ES-I3 (cell line): Measurements from ENCODE around the gene EMC10.
A peak's percentile ranks its signal among the peaks of the same experiment; 100 is the strongest.
"Not testable (repeated sequence)": the region's sequence is repeated elsewhere in the genome, so short reads cannot be mapped to it uniquely, and the experiment has no call there.

Experiments
- H3K36me3 ChIP-seq: 2 replicates; pipeline ENCODE4 v1.6.1; 2013; ENCODE audit warnings: mild to moderate bottlenecking, low read length, control low read depth, moderate library complexity; ENCODE audit not compliant: insufficient read depth
- H3K4me1 ChIP-seq: 2 replicates; pipeline ENCODE4 v1.6.1; 2013; ENCODE audit warnings: mild to moderate bottlenecking, control low read depth, low read length; ENCODE audit not compliant: insufficient read depth
- H3K9ac ChIP-seq: 2 replicates; pipeline ENCODE4 v1.6.1; 2013; ENCODE audit warnings: low read depth, mild to moderate bottlenecking, low read length, moderate library complexity
- H3K9me3 ChIP-seq: 2 replicates; pipeline ENCODE4 v1.6.1; 2013; ENCODE audit warnings: mild to moderate bottlenecking, low read length, moderate library complexity; ENCODE audit not compliant: control insufficient read depth, insufficient read depth

The EMC10 gene

DNA sequence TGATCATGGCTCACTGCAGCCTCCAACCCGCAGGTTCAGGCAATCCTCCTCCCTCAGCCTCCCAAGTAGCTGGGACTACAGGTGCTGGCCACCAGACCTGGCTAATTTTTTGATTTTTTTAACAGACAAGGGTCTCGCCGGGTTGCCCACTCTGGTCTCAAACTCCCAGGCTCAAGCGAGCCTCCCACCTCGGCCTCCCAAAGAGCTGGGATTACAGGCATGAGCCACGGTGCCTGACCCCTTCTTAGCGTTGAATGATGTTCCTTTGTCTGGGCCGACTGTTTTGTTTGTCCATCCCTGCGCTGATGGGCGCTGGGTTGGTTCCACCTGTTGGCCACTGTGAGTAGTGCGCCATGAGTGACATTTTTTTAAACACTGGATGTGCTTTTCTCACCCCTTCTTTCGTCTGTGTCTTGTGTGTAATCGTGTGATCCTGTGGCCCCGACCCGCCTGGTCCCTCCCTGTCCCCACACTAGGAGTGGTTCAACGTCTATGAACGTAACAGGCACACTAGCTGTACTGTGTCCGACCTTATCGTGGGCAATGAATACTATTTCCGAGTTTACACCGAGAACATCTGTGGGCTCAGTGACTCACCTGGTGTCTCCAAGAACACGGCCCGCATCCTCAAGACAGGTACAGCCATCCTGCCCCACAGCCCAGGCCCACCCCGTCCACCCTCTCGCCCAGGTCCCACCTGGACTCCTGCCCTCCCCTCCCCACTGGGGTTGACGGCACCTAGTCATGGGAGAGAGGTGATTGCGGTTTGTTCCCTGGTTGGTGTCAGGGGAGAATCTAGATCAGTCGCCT lies 15.0 kb upstream of the EMC10 start:
- Histone ChIP-seq H3K9ac (no peak overlapping the region; the same call in 1 of the 2 replicates), H3K9me3 (no peaks in the 10 kb centered on the region), H3K4me1 (peaks cover 4% of the 10 kb centered on the region; the same call in 1 of the 2 replicates), H3K36me3 (no peaks in the 10 kb centered on the region)

DNA sequence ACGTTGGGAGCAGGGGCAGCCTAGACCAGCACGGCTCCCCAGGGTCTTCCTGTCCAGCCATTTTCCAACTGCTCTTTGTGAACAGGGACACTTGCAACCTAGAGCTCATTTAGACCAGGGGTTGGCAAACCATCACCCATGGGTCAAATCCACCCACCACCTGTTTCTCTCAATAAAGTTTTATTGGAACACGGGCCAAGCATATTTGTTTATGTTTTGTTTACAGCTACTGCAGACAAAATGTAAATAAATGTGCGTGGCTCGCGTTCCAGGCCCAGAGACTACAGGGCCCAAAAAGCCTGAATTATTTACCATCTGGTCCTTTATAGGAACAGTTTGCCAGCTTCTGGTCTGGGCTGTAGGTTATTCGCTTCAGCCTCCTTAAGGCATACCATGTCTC lies 13.3 kb upstream of the EMC10 start:
- Histone ChIP-seq H3K9me3 (no peaks in the 10 kb centered on the region), H3K4me1 (peaks cover 11% of the 10 kb centered on the region; the same call in 1 of the 2 replicates), H3K9ac (no peak overlapping the region), H3K36me3 (no peaks in the 10 kb centered on the region)

DNA sequence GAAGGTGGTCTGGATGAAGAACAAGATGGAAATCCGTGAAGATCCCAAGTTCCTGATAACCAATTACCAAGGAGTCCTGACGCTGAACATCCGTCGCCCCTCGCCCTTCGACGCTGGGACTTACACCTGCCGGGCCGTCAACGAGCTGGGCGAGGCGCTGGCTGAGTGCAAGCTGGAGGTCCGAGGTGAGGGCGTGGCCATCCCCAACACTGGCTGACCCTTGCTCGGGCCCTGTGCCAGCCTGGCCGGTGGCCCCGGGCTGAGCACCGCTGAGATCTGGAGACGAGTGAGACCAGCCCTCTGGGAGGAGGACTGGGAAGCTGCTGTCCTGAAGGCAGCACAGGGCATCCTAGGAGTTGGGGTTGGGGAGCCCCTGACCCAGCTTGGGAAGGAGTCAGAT lies 12.0 kb upstream of the EMC10 start:
- Histone ChIP-seq H3K9me3 (no peaks in the 10 kb centered on the region), H3K4me1 (peaks cover 11% of the 10 kb centered on the region; the same call in 1 of the 2 replicates), H3K9ac (no peak overlapping the region), H3K36me3 (no peaks in the 10 kb centered on the region)

DNA sequence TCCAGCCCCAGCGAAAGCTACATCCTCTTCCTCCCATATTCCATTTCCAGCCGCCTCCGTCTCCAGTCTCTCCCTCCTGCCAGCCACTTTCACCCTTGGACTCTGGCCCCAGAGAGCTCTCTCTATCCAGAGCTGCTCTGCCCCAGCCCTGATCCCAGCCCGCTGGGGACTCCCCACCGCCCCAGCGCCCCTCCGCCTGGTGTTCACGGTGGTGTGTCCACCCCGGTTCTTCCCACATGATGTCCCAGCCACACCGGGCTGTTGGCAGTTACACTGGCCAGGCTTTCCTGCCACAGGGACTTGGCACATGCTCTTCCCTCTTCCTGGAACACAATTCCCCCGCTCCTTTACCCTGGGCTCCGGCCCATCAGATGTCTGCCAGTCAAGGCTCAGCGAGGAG lies 11.3 kb upstream of the EMC10 start:
- Histone ChIP-seq H3K9ac (no peak overlapping the region), H3K36me3 (no peaks in the 10 kb centered on the region), H3K9me3 (no peaks in the 10 kb centered on the region), H3K4me1 (peaks cover 11% of the 10 kb centered on the region; the same call in 1 of the 2 replicates)

DNA sequence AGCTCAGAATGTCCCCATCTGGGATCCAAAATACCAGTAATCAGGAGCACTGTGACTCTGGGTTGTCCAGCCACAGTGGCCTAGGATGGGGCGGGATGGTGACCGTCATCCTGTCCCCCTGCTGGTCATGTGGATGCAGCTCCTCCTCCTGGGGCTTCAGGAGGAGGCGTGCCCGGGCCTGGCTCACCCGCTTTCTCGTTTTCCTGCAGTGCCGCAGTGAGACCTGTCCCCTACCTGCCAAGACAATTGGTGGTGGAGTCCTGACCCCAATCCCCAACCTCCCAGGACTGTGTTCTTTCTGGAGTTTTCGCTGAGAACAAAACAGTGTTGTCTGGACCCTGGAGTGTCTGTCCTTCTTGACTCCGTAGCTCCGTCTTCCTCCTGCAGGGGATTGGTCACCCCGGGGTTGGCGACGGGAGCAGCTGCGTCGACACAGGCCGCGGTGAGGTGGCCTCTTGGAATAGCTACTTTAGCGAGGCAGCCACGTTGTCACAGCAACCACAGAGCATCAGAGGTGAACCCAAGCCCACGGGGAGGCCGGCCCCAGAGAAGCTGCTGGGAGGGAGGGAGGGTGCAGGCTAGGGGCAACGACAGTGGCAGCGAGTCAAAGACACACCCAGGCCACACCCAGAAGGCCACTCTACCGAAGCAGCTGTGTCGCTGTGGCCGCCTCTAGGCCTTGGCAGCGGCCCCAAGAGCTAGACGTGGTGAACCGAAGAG lies 10.2 kb upstream of the EMC10 start:
- Histone ChIP-seq H3K9me3 (no peaks in the 10 kb centered on the region), H3K4me1 (peaks cover 11% of the 10 kb centered on the region; the same call in 1 of the 2 replicates), H3K36me3 (no peaks in the 10 kb centered on the region), H3K9ac (peak overlapping the region; percentile 3; the same call in 1 of the 2 replicates)

DNA sequence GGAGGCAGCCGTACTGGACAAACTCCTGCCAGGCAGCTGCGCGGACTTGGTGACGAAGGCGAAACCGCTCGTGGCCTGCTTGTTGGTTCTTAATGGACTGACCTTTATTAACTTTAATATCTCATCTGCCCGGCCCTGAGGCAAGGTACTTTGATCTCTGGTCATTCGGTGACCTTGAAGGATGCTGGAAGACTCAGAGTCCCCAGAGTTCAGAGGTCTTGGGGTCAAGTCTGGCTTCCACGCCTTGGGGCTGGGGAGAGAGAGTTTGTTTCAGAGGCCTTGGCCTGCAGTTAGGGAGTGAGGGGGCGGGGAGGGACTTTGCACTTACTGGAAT lies 9.6 kb upstream of the EMC10 start:
- no peak overlapping the region; the same call in 1 of the 2 replicates for H3K9ac ChIP-seq
- H3K4me1 ChIP-seq, result peaks cover 11% of the 10 kb centered on the region; the same call in 1 of the 2 replicates
- H3K36me3 ChIP-seq, result no peaks in the 10 kb centered on the region
- H3K9me3 ChIP-seq, result no peaks in the 10 kb centered on the region

DNA sequence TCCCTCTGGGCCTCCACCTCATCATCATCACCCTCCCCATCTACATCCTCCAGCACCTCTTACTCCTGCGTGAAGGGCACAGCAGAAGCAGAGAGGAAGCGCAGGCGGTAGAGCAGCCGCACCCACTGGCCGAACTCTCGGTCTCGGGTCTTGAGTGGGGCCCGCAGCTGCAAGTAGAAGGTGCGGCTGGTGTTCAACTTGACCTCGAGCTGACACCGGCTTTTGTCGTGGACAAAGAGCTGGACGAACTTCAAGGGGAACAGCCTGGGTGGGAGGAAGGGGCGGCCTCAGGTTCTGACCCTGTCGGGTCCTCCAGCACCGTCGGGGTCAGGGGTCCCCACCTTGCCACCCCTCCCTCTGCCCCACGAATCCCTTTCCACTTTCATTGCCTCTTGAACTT lies 8.7 kb upstream of the EMC10 start:
- no peaks in the 10 kb centered on the region for H3K9me3 ChIP-seq
- peaks cover 11% of the 10 kb centered on the region; the same call in 1 of the 2 replicates for H3K4me1 ChIP-seq
- no peaks in the 10 kb centered on the region for H3K36me3 ChIP-seq
- no peak overlapping the region for H3K9ac ChIP-seq

DNA sequence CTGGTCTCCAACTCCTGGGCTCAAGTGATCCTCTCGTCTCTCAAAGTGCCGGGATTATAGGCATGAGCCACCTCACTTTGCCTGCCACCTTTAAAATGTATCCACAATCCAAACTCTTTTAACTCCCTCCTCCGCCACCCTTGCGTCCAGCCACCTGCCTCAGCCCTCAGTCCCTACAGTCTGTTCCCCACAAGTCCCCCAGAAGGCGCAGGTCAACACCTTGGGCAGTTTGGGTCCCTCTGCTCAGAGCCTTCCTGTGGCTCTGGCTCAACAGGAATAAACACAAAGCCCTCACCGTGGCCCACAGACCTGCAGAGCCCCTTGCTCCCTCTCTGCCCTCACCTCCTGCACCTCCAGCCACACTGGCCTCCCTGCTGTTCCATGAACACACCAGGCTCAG lies 7.5 kb upstream of the EMC10 start:
- Histone ChIP-seq H3K9ac (no peak overlapping the region), H3K36me3 (no peaks in the 10 kb centered on the region), H3K9me3 (no peaks in the 10 kb centered on the region), H3K4me1 (peaks cover 11% of the 10 kb centered on the region; the same call in 1 of the 2 replicates)

DNA sequence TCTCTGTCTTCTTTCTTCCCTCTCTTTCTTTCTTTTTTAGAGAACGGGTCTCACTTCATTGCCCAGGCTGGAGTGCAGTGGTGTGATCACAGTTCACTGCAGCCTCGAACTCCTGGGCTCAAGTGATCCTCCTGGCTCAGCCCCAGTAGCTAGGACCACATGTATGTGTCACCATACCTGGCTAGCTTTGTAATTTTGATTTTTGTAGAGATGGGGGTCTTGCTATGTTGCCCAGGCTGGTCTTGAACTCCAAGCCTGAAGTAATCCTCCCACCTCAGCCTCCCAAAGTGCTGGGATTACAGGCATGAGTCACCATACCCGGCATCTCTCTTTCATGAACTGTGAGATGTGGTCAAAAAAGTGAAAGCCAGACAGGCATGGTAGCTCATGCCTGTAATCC lies 3.0 kb upstream of the EMC10 start:
- not testable (repeated sequence) for H3K9me3 ChIP-seq, H3K9ac ChIP-seq, H3K36me3 ChIP-seq, H3K4me1 ChIP-seq

DNA sequence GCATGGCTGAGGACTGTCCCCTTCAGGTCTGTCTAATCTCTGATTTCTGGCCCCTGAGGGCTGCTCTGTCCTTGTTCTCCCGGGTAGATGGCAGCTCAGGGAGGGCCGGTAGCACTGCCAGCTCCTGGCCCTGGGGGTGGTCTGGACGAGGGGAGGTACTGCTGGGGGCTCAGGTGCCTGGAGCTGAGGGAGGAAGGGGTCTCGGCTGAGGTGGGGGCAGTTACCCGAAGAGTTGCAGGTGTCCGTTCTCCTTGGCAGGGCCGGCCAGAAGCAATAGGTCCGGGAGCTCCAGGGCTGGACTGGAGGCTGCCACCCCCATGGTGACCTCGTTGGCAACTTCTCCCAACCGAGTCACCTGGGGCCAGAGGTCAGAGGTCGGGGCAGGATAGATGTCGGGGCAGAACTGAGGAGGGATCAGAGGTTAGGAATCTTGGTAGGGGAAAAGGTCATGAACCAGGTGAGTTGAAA lies 1.2 kb upstream of the EMC10 start:
- Histone ChIP-seq H3K9me3 (no peaks in the 10 kb centered on the region), H3K9ac (no peak overlapping the region), H3K36me3 (peaks cover 4% of the 10 kb centered on the region), H3K4me1 (no peaks in the 10 kb centered on the region)

DNA sequence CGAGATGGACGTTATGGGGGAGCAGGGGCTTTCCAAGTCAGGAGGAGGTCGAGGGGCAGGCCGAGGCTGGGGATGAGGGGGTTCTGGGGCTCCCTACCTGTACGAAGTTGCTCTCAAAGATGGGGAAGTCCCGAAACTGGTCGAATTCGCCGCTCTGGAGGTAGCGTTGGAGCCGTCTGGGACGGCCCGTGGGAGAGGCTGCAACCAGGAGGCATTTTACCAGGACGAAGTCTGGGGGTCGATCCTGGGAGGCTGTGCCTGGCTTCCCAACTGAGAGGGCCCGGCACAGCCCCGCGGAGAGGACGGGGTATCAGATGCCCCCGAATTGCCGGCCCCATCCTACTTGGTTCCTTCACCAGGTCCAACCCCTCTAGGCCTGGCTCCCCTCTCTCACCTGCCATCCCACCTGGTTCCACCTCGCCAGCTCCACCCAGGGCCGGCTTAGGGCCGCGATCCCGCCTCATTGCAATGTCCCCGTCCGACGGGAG lies 527 bp upstream of the EMC10 start:
- H3K9ac ChIP-seq, result peak overlapping the region; percentile 100
- peaks cover 4% of the 10 kb centered on the region for H3K36me3 ChIP-seq
- H3K9me3 ChIP-seq, result no peaks in the 10 kb centered on the region
- H3K4me1 ChIP-seq, result no peaks in the 10 kb centered on the region

DNA sequence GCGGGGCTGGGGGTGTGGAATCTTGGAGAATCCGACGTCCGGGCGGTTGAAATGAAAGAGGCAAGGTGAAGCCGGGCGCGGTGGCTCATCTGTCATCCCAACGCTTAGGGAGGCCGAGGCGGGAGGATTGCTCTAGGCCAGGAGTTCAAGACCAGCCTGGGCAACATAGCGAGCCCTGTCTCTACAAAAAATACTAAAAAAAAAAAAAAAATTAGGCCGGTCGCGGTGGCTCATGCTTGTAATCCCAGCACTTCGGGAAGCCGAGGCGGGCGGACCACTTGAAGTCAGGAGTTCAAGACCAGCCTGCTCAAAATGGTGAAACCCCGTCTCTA lies 566 bp downstream of the EMC10 start:
- H3K9ac ChIP-seq, result peak overlapping the region; percentile 100; the same call in 1 of the 2 replicates

DNA sequence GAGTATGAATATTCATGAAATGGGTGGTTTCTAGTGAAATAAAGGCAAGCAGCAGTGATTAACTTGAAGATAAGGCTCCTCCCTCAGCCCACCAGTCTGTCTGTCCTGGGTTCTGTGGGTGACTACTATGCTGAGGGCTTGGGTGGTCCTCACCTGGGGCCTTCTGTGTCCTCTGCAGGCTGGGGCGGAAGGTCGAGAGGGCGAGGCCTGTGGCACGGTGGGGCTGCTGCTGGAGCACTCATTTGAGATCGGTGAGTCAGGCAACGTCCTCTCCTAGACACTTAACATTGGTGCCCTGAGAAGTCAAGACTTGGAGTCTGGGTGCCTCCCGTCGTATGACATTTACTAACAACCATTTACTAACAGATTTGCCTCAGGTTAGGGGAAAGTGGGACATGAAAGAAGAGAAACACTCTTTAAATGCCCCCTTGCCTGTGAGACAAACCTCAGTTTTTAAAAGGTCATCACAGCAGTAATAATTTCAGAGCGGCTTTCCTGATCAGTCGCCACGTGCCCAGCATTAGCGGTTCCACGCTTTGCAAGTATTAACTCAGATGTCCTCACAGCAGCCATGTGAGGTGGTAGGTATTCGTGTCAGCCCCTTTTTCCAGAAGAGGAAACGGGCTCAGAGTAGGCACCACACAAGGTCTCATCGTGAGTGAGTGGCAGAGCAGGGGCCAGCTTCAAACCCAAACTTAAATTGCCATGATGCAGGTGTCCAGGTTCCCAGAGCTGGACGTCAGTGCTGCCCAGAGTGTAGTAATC lies 1.6 kb downstream of the EMC10 start:
- Histone ChIP-seq H3K4me1 (no peaks in the 10 kb centered on the region), H3K9ac (no peak overlapping the region), H3K36me3 (peaks cover 4% of the 10 kb centered on the region), H3K9me3 (no peaks in the 10 kb centered on the region)

More for the DNA sequence above, 566 bp downstream of the EMC10 start:
- H3K4me1 ChIP-seq, result no peaks in the 10 kb centered on the region
- no peaks in the 10 kb centered on the region for H3K9me3 ChIP-seq
- peaks cover 4% of the 10 kb centered on the region for H3K36me3 ChIP-seq
